SH-SY5Y (cell line): ENCODE measurements around the gene HBE1.

Source experiments
- GATA2 ChIP-seq: IDR thresholded peaks from 2 replicates; pipeline ENCODE4 v1.6.1; 2011; ENCODE audit warnings: mild to moderate bottlenecking, low read depth, low read length
- GATA3 ChIP-seq: IDR thresholded peaks from 2 replicates; pipeline ENCODE4 v1.6.1; 2011; ENCODE audit warnings: low read depth, mild to moderate bottlenecking, low read length, moderate library complexity

- TF ChIP-seq GATA2 (no peak), GATA3 (no peak)
Measured at GRCh38 chr11:5280582-5281102, 10.9 kb upstream of the HBE1 start.
